Sigmoid colon (tissue), 7 donors: ENCODE measurements around the gene XRRA1. TPM values are rescaled to one million over a fixed set of nuclear protein-coding genes. Genes with fewer than 3 reads are reported as not detected.

Experiments used
- DNase-seq: peaks from one replicate; pipeline ENCODE4 v3.0.0-alpha.2; 2019
- H3K27ac ChIP-seq, 4 donors: fragments of 200-600 bp; sonication (generic); one replicate each; pipeline ENCODE4 v1.5.1; 2016 to 2019; ENCODE audit warnings: mild to moderate bottlenecking in 1 of 4
- H3K27me3 ChIP-seq, 3 donors: fragments of 200-600 bp; sonication (generic); one replicate each; pipeline ENCODE4 v1.5.1; 2019; ENCODE audit warnings: mild to moderate bottlenecking in 1 of 3
- H3K36me3 ChIP-seq, 4 donors: fragments of 200-600 bp; sonication (generic); one replicate each; pipeline ENCODE4 v1.5.1; 2016 to 2019
- H3K4me1 ChIP-seq, 4 donors: fragments of 200-600 bp; sonication (generic); one replicate each; pipeline ENCODE4 v1.5.1; 2017 to 2019
- H3K4me3 ChIP-seq, 4 donors: fragments of 200-600 bp; sonication (generic); one replicate each; pipeline ENCODE4 v1.5.1; 2017 to 2019; ENCODE audit warnings: mild to moderate bottlenecking in 2 of 4, moderate library complexity in 1 of 4
- H3K9me3 ChIP-seq, 4 donors: fragments of 200-600 bp in 3 of 4; sonication (generic) in 3 of 4; one replicate each; pipeline versions ENCODE4 v1.5.1 to v1.6.1; 2013 to 2019
- EP300 ChIP-seq, 4 donors: sonication (generic); formaldehyde crosslinking; IDR thresholded peaks; one replicate each; pipeline ENCODE4 v1.6.1; 2017; ENCODE audit warnings: antibody characterized with exemption in 4 of 4
- POLR2A ChIP-seq, 2 donors: fragments of 450-650 bp; IDR thresholded peaks; one replicate each; pipeline ENCODE4 v1.6.1; 2016; ENCODE audit warnings: antibody characterized with exemption in 2 of 2, mild to moderate bottlenecking in 2 of 2, moderate library complexity in 2 of 2
- POLR2AphosphoS5 ChIP-seq, 4 donors: sonication (generic); formaldehyde crosslinking; IDR thresholded peaks; one replicate each; pipeline ENCODE4 v1.6.1; 2017; ENCODE audit warnings: antibody characterized with exemption in 4 of 4
- WGBS, 2 donors: extraction: QIAGEN DNeasy Blood & Tissue Kit; methylation state at CpG; one replicate each; pipeline ENCODE4 v1.1.7; 2013; 5-methylcytosine and 5-hydroxymethylcytosine counted together
- intact Hi-C: fragments of 100-400 bp; cut with DNase I; formaldehyde crosslinking; loops from one replicate; pipeline ENCODE4 v1.15.1; 2023
- polyA plus RNA-seq, 3 donors: library from polyadenylated mRNA; stranded (reverse); fragments of 200-250 nt; gene quantifications; one replicate each; pipeline ENCODE4 v1.2.3, GENCODE V29; 2013
- total RNA-seq, 4 donors: library from RNA; depleted of rRNA; stranded (reverse); fragments of >200 nt; gene quantifications; one replicate each; pipeline ENCODE4 v1.1.0, GENCODE V29; 2016
- TF ChIP-seq, protein P1 (sequence below), 4 experiments: fragments of 450-650 bp in 3 of 4; fragments of 200-600 bp in 1 of 4; IDR thresholded peaks; one replicate each; pipeline ENCODE4 v1.5.1; 2016 to 2019; ENCODE audit warnings: antibody characterized with exemption in 4 of 4, mild to moderate bottlenecking in 3 of 4, moderate library complexity in 2 of 4
- donor health status: healthy with polysubstance abuse.
- donor health status: Bipolar disorder and iron deficiency.
- donor health status: healthy.

The XRRA1 gene
- total and polyA plus RNA-seq, 7 donors: under 0.01 to 27.3 (median 11.9) TPM

DNA sequence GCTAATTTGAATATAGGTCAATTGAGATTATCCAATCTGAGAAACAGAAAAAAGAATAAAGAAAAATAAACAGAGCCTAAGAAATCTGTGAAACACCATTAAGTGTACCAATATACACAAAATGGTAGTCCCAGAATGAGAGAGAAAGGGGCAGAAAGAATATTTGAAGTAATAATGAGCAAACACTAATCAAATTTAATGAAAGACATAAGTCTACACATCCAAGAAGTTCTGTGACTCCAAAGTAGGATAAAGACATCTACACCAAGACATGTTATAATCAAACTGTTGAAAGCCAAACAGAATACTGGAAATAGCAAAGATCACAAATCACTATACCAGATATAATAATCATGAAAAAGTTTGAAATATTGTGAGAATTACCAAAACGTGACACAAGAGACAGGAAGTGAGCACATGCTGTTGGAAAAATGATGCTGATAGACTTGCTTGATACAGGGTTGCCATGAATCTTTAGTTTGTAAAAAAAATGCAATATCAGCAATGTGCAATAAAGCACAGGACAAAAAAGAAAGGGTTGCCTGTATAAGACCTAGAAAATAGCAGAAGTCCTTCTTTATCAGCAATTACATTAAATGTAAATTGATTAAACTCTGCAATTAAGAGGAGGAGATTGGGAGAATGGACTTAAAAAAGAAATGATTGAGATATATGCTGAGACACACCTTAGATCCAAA is 124.5 kb downstream of the XRRA1 start:
- TF ChIP-seq, protein P1, sequence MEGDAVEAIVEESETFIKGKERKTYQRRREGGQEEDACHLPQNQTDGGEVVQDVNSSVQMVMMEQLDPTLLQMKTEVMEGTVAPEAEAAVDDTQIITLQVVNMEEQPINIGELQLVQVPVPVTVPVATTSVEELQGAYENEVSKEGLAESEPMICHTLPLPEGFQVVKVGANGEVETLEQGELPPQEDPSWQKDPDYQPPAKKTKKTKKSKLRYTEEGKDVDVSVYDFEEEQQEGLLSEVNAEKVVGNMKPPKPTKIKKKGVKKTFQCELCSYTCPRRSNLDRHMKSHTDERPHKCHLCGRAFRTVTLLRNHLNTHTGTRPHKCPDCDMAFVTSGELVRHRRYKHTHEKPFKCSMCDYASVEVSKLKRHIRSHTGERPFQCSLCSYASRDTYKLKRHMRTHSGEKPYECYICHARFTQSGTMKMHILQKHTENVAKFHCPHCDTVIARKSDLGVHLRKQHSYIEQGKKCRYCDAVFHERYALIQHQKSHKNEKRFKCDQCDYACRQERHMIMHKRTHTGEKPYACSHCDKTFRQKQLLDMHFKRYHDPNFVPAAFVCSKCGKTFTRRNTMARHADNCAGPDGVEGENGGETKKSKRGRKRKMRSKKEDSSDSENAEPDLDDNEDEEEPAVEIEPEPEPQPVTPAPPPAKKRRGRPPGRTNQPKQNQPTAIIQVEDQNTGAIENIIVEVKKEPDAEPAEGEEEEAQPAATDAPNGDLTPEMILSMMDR (IDR thresholded peaks at IDR 0.05): no peak
- TF ChIP-seq EP300 (IDR thresholded peaks at IDR 0.05): no peak
- no peak for TF ChIP-seq POLR2A (IDR thresholded peaks at IDR 0.05)
- TF ChIP-seq POLR2AphosphoS5 (IDR thresholded peaks at IDR 0.05): no peak
- Histone ChIP-seq H3K27ac (no peak overlapping the region), H3K36me3 (peaks cover 0 to 7% (median 0%) of the 10 kb centered on the region in 4 donors), H3K9me3 (peaks cover 0 to 6% (median under 1%) of the 10 kb centered on the region in 4 donors), H3K4me3 (no peak overlapping the region), H3K27me3 (no peaks in the 10 kb centered on the region), H3K4me1 (peaks cover 0 to 39% (median 36%) of the 10 kb centered on the region in 4 donors)
- intact Hi-C loops: no loop called here
- WGBS, 2 donors: 93 to 94% methylated on average over 1 of the region's 1 CpG
- DNase-seq: no peak

DNA sequence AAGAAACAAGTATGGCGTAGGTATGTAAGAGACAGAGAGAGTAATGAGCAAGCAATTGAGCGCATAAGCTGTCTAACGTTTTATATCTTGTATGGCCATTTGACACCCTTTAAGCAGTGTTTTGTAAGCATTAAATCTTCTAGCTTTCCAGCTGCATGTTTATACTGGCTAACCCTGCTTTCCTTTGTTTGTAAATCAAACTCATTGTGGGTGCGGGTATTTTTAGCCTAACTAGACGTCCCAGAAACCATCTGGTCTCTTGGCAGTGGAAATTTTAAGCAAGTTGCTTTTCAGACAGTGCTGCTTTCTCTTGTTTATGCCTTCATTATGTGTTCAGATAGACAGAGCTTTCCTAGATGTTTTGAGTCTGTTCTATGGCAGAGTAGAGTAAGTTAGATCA is 126.7 kb downstream of the XRRA1 start:
- Histone ChIP-seq H3K4me3 (no peak overlapping the region), H3K36me3 (peaks cover 0 to 20% (median 4%) of the 10 kb centered on the region in 4 donors), H3K9me3 (peaks cover 0 to 6% (median under 1%) of the 10 kb centered on the region in 4 donors), H3K27me3 (no peaks in the 10 kb centered on the region), H3K4me1 (peaks cover 0 to 51% (median 40%) of the 10 kb centered on the region in 4 donors), H3K27ac (peak overlapping the region; percentile 53 to 76 (median 68))
- 70 to 71% methylated on average over 5 of the region's 5 CpGs for WGBS, 2 donors
- intact Hi-C loops: no loop called here
- DNase-seq: no peak
- no peak for TF ChIP-seq POLR2A (IDR thresholded peaks at IDR 0.05)
- TF ChIP-seq POLR2AphosphoS5 (IDR thresholded peaks at IDR 0.05): peak in 3 of 4 donors; percentile 38 to 73 (median 43)

DNA sequence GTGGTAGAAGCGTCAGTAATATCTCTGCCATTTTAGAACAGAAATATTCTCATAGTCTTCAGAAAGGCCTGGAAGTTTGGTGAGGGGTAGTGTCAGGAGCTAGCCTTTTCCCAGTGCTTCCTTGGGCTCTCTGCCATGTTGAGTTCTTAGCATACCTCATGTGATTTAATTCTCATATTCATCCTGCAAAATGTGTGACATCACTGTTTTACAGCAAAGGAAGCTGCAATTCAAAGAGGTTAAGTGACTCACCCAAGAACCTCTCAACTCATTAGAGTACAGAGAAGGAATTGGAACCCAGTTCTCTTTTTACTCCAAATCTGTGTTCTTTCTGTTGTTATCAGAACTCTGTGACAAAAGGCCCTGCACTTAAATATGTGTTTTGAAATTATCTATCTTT is 128.1 kb downstream of the XRRA1 start:
- H3K27me3 ChIP-seq: no peaks in the 10 kb centered on the region
- TF ChIP-seq, protein P1 (IDR thresholded peaks at IDR 0.05): no peak
- TF ChIP-seq POLR2AphosphoS5 (IDR thresholded peaks at IDR 0.05): no peak
- no peak for TF ChIP-seq POLR2A (IDR thresholded peaks at IDR 0.05)
- no peak for TF ChIP-seq EP300 (IDR thresholded peaks at IDR 0.05)
- DNase-seq: no peak
- 93 to 96% methylated on average over 1 of the region's 1 CpG for WGBS, 2 donors
- intact Hi-C loops: no loop called here
- H3K36me3 ChIP-seq: peaks cover 0 to 14% (median 4%) of the 10 kb centered on the region in 4 donors
- peaks cover 0 to 51% (median 40%) of the 10 kb centered on the region in 4 donors for H3K4me1 ChIP-seq
- no peak overlapping the region for H3K4me3 ChIP-seq
- peak overlapping the region in 3 of 4 donors; percentile 32 to 61 (median 47) for H3K27ac ChIP-seq
- H3K9me3 ChIP-seq: peaks cover 0 to 2% (median 0%) of the 10 kb centered on the region in 4 donors

DNA sequence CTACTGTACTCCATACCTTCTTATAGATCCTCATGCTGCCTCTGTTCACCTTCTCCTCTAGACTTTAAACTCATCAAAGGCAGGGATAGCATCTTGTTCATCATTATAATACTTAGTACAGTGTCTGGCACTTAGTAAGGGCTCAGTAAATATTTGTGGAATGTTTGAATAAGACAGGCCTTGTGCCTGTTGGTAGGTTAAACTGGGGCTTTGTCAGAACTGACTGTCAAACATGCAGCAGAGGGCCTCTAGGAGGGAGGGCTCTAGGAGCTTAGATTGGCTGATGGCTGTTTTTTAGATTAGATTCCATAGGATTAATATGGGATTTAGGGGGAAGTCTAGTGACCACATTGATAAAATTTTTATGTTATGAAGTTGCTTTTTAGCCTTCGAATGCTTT is 129.5 kb downstream of the XRRA1 start:
- peak overlapping the region in 2 of 4 donors; percentile 32 to 61 for H3K27ac ChIP-seq
- TF ChIP-seq POLR2A (IDR thresholded peaks at IDR 0.05) (no peak), EP300 (IDR thresholded peaks at IDR 0.05) (no peak)
- H3K36me3 ChIP-seq: peaks cover 0 to 14% (median 4%) of the 10 kb centered on the region in 4 donors
- H3K9me3 ChIP-seq: peaks cover 0 to 2% (median 0%) of the 10 kb centered on the region in 4 donors
- WGBS, 2 donors: 81 to 87% methylated on average over 1 of the region's 1 CpG
- intact Hi-C loops: no loop called here
- peaks cover 0 to 51% (median 40%) of the 10 kb centered on the region in 4 donors for H3K4me1 ChIP-seq
- H3K4me3 ChIP-seq: no peak overlapping the region
- DNase-seq: no peak
- H3K27me3 ChIP-seq: no peaks in the 10 kb centered on the region

DNA sequence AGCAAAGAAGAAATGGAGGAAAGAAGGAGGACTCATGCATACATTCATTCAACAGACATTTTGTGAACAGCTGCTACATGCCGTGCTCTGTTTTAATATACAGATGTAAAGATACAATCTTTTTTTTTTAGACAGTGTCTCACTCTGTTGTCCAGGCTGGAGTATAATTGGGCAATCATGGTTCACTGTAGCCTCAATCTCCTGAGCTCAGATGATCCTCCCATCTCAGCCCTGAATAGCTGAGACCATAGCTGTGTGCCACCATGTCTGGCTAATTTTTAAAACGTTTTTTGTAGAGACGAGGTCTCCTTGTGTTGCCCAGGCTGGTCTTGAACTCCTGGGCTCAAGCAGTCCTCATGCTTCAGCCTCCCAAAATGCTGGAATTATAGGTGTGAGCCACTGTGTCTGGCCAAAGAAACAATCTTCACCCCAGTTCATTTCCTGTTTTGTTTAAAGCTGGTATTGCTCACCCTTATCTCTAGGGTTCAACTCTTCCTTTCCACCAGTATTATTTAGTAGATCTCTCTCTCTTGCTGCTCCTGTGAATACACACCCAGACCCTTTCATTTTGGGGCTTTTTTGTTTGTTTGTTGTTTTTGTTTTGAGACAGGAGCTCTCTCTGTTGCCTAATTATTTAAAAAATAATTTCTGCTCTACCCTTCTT is 130.5 kb downstream of the XRRA1 start:
- peaks cover 0 to 17% (median 4%) of the 10 kb centered on the region in 4 donors for H3K36me3 ChIP-seq
- peaks cover 0 to 49% (median 40%) of the 10 kb centered on the region in 4 donors for H3K4me1 ChIP-seq
- WGBS, 2 donors: 85 to 88% methylated on average over 3 of the region's 3 CpGs
- H3K4me3 ChIP-seq: no peak overlapping the region
- no peak for DNase-seq
- no peak for TF ChIP-seq EP300 (IDR thresholded peaks at IDR 0.05)
- no peak for TF ChIP-seq POLR2AphosphoS5 (IDR thresholded peaks at IDR 0.05)
- intact Hi-C loops: no loop called here
- no peaks in the 10 kb centered on the region for H3K9me3 ChIP-seq
- H3K27me3 ChIP-seq: no peaks in the 10 kb centered on the region
- H3K27ac ChIP-seq: peak overlapping the region in 1 of 4 donors; percentile 32

DNA sequence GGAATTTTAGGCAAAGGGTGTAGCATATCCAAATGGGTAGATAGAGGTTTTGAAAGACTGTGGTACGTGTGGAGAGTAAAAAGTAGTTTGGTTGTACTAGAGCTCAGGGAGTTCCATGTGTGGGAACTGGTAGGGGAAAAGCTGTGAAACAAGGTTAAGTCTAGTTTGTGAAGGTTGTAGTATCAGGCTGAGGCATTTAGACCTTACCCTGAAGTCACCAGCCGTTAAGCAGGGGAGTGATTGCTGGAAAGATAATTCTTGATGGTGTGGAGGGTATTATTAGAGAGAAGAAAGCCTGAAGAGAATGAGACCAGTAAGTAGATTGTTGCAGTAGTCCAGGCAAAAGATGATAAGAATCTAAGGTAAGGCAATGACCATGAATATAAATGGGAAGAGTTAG is 132.2 kb downstream of the XRRA1 start:
- intact Hi-C loops: no loop called here
- no peaks in the 10 kb centered on the region for H3K9me3 ChIP-seq
- peaks cover 0 to 32% (median 22%) of the 10 kb centered on the region in 4 donors for H3K4me1 ChIP-seq
- no peaks in the 10 kb centered on the region for H3K27me3 ChIP-seq
- no peak overlapping the region for H3K4me3 ChIP-seq
- H3K36me3 ChIP-seq: peaks cover 0 to 32% (median 4%) of the 10 kb centered on the region in 4 donors
- WGBS, 2 donors: 94 to 95% methylated on average over 2 of the region's 2 CpGs
- no peak overlapping the region for H3K27ac ChIP-seq
- TF ChIP-seq POLR2AphosphoS5 (IDR thresholded peaks at IDR 0.05): no peak
- TF ChIP-seq, protein P1 (IDR thresholded peaks at IDR 0.05): no peak
- no peak for TF ChIP-seq POLR2A (IDR thresholded peaks at IDR 0.05)
- TF ChIP-seq EP300 (IDR thresholded peaks at IDR 0.05): no peak
- DNase-seq: no peak
